CD1c-positive myeloid dendritic cell (primary cell): ENCODE data around the gene TMED6.

Experiments
- DNase-seq: peaks from one replicate; pipeline ENCODE4 v3.0.0-alpha.2; 2016; ENCODE audit errors: extremely low spot score

The TMED6 gene

DNA sequence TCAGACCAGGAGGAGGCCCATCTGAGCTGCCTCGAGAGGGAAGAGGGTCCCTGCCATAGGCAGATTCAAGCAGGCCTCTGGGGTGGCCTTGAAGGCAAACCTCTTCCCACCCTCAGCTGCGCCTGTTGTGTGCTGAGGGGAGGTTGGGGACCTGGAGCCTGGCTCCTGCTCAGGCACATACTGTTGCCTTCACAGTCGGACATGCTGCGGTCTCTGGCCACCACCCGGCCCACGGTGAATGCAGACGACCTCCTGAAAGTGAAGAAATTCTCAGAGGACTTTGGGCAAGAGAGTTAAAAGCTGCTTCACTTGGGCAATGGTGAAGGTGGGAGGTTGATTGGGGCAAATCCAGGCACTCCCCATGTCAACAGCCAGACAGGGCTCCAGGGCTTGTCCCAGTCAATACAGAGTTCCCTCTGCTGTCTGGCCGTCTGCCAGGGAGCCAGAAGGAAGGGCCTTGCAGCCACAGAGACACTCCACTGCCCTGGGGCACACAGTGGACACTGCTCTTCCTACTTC, 27.5 kb downstream of the TMED6 start:
- DNase-seq, result peak; percentile 52

GRCh38 chr16:69323415-69323814, 28.2 kb downstream of the TMED6 start:
- no peak for DNase-seq

DNA sequence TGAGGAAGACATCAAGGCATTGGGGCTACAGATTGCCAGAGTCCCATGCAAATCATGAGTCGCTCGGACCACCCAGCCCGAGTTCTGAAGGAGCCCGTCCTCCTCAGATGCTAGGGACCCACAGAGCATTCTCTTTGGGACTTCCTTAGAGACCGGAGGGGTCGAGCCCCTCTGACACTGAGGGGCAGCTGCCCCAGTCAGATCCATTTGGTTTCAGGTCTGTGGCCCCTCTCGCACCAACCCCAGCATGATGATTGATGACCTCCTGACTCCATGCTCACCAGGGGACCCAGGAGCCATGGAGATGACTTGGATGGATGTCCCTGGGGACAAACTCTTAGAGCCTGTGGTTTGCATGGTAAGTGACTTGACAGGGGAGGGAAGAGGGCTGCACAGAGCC, 29.2 kb downstream of the TMED6 start:
- no peak for DNase-seq

- DNase-seq, result no peak
Observed at GRCh38 chr16:69321080-69321479, 30.5 kb downstream of the TMED6 start.

DNA sequence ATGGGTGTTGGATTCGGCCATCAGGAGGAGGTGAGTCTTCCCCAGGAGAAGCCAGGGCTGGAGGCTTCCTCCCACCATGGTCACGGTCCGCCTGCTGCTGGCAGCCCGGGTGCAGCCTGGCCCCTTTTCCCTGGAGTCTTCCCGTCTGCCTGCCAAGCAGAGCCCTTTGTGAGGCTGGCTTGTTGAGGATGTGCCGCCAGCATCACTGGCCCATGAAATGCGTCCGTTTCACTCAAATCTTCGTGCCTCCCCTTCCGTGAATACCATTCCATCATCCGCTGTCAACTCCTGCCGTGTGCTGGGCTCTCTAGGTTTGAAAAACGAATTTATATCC, 30.9 kb downstream of the TMED6 start:
- DNase-seq, result no peak

GRCh38 chr16:69319826-69320739, 31.5 kb downstream of the TMED6 start:
- no peak for DNase-seq

GRCh38 chr16:69319381-69319780, 32.2 kb downstream of the TMED6 start:
- DNase-seq, result no peak

GRCh38 chr16:69318911-69319289, 32.7 kb downstream of the TMED6 start:
- DNase-seq, result no peak

DNA sequence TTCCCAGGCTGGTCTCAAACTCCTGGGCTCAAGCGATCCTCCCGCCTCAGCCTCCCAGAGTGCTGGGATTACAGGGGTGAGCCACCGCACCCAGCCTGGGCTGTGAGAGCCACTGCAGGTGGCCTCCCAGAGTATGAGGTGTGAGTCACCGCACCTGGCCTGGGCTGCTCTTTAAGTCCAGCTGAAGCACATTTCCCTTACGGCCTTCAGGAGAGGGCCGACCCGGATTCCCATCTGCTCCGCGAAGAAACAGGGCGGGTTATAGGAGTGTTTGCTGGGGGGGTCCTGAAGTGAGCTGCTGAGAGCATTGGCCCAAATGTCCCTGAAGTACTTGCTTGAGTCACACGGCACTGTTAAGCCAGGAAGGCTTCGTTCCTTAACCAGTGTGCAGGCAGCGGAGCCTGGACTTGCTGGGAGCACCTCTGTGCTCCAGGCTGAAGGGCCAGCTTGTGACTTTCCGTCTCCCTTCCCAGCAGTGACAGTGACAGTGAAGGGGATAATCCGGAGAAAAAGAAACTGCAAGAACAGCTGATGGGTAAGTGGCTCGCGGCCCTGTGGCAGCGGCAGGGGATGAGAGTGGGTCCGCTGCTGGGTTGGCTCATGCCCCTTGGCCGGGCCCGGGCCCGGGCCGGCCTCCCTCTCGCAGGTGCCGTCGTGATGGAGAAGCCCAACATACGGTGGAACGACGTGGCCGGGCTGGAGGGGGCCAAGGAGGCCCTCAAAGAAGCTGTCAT, 33.2 kb downstream of the TMED6 start:
- no peak for DNase-seq

DNA sequence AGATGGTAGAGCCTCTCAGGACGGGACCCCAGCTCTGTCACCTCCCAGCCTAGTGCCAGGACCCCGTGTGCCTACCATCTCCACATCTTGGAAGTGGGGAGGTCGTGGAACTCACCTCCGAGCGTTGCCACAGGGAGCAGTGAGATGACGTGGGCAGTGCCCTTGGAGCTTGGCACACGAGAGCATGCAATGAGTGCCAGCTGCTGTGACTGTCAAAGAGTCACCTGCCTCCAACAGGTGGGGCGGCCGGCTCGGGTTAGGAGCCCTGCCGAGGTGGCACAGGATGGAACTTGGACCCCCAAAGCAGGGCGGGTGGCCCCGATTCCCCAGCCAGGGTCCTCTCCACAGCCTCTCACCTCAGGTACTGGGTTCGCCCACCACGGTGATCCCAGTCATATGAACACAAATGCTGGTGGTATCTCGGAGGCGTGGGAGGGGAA, 35.0 kb downstream of the TMED6 start:
- no peak for DNase-seq

DNA sequence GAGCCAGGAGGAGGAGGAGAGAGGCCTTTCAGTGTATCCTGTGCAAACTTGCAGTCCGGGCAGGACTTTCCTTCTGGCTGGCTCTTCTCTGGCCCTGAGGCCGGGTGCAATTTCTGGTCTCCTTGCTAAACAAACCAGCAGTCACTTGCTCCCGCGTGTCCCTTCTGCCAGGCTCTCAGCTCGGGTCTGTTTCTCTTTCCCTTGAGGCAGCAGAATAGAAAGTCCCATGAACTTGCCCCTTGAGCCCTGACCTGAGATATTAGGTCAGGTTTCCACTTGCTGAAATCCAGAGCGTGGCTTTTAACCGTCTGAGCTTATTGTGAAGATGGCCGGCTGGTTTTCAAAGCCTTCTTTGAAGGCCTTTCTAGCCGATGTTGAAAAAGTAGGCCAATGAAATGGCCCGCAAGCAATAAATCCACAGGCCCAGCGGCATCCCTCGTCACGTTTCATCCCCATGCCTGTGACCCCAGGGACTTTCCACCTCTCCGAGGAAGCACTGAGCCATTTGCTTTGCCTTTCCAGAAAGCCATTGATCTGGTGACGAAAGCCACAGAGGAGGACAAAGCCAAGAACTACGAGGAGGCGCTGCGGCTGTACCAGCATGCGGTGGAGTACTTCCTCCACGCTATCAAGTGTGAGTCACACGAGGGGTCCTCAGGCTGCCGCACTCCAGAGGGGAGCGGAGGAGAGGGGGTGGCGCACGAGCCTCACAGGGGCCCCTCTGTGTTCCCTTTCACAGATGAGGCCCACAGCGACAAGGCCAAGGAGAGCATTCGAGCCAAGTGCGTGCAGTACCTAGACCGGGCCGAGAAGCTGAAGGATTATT, 35.9 kb downstream of the TMED6 start:
- no peak for DNase-seq

- DNase-seq, result no peak
Observed at GRCh38 chr16:69314534-69314933, 37.1 kb downstream of the TMED6 start.

DNA sequence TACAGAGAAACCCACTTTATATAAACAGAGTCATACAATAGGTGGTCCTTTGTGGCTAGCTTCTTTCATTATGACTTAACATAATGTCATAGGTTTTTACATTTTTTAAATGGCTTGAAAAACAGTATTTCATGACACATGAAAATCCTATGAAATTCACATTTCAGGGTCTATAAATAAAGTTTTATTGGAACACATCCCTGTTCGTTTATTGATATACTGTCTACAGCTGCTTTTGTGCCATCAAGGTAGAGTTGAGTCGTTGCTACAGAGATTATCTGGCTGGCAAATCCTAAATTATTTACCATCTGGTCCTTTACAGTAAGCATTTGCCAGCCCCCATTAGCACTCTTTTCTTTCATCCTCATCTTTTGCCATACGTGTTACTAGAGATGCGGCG, 38.1 kb downstream of the TMED6 start:
- no peak for DNase-seq

DNA sequence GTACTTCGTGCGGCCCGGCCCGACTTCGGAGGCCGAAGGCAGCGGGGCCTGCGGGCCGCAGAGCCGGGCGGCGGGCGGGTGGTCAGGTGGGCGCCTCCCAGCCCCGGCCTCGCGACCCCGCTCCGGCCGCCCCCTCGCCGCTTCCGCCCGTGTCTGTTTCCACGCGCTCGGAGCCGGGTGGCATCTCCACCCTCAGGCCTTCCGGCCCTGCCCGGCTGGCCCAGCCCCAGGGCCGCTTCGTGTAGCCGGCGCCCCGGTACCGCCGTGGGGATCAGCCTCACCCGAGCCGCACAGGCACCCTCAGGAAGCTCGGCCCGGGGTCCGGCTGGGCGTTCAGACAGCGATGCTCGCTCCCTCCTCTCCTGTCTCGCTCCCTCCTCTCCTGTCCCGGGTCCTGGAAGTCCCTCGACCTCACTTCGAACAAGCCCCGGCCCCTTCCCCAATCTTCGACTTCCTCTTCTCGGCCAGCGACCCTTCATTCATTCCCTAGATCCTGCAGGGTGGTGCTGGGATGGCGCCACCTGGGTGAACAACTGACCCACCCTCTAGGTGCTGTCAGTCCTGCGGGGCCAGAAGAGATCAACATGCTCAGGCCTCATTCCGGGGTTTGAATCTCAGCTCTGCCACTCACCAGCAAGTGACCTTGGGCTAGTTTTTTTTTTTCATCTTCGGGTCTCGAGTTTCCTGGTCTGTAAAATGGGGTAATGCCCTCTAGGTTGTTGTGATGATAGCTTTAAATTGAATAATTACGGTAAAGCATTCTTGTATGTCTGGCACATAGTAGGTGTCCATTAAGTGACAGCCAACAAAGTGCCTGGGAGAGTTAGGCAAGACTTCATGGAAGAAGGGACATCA, 39.8 kb downstream of the TMED6 start:
- peak; percentile 40 for DNase-seq

DNA sequence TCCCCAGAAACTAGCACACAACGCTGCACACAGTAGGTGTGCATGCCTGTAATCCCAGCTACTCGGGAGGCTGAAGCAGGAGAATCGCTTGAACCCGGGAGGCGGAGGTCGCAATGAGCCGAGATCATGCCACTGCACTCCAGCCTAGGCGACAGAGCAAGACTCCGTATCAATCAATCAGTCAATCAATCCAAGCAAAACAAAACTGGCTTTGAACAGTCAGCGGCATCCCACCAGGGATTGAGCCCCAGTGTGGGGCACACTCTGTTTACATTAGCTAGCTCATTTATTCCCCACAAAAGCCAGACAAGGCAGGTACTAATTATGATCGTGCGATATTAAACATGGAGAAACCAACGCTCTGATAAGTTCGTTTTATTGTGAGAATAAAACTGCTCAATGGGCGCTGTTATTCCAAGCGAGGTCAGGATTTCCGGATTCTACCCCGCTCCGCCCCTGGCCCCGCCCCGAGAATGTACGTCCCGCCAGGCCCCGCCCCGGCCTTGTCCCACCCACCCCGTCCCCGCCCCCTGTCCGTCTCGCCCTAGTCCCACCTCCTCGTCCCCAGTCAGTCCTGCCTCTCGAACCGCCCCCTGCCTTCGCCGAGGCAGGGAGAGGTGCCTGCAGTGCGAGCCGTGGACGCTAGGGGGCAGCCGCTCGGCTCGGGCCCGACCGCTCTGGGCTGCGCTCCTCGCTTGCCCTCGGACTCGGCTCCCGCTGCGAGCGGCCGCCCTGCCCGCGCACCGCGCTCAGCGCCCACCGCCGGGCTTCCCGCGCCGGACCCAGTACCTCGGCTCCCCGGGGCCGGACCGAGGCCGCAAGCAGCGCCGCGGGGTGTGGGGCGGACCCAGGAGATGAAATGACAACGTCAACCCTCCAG, 40.7 kb downstream of the TMED6 start, which contains the start of gene VPS4A:
VPS4A (plus strand) TSS at position 698 of the 880 bp plus-strand sequence; CDS start at position 860, 162 bp downstream.
- DNase-seq, result peak; percentile 98

GRCh38 chr16:69309316-69309715, 42.3 kb downstream of the TMED6 start:
- no peak for DNase-seq

GRCh38 chr16:69307856-69308255, 43.7 kb downstream of the TMED6 start:
- DNase-seq, result no peak

DNA sequence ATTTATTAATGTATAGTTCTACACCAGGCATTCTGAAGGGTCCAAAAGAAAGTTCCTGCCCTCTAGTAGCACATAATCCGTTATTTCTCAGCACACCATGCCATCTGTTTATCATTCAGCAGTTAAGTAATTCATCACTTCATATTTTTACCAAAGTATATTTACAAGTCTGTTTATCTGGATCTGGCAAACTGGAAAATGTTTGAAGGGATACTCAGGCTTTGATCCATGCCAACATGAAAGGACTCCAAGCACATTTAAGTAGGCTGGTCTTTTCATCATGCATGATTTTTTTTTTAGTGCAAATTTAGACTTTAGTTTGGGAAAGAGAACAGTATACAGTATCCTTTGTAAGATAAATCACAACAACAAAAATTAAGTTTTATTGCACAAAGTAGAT, 44.5 kb downstream of the TMED6 start:
- no peak for DNase-seq

GRCh38 chr16:69306031-69306430, 45.6 kb downstream of the TMED6 start:
- no peak for DNase-seq

- DNase-seq, result no peak
Observed at GRCh38 chr16:69302301-69302700, 49.3 kb downstream of the TMED6 start.
